Activated T-cell treated with anti-CD3 and anti-CD28 coated beads, Interleukin-2, amount 50 U/mL, for 48 hours (primary cell): ENCODE measurements around the gene LDB3.

ENCODE experiments used
- DNase-seq, 2 experiments: peaks; one replicate each; pipeline ENCODE4 v3.0.0-alpha.2; 2020

The LDB3 gene

GRCh38 chr10:86651631-86652331 is 16.5 kb upstream of the LDB3 start:
- no peak for DNase-seq

DNA sequence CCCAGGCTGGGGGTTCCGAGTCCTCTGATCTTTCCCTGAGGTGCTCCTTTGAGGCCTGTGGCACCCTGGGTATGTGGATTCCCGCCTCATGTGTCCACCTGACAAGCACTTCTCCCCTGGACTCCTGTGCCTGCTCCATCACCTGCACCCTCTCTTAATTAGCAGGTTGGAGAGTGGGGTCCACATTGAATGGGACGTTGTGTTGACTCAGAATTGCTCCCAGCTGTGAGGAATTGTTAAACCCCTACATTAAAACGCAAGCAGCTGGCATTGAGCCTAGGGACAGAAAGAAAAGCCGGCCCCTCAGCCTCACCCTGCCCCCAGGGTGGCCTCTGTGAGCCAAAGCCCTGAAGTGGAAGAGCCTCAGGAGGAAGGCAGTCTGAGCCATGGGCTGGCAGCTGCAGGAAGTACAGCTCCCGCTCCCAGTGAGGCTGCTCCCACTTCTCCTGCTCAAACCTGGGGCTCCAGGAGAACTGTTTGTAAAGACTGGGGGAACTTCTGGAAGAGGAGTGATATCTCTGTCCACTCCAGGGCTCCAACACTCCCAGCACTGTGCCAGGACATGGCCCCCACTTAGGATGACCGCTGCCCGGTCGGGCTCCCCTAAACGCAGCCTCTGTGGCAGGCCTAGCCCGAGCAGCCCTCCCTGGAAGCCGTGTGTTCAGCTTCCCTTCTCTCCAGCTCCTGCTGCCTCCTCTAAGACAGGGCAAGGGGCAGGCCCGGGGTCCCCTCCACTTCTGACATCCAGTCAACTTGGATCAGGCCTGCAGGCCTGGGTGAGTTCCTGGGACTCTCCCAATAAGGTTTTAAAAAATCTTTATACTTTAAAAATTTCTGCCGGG is 15.7 kb upstream of the LDB3 start:
- no peak for DNase-seq

DNA sequence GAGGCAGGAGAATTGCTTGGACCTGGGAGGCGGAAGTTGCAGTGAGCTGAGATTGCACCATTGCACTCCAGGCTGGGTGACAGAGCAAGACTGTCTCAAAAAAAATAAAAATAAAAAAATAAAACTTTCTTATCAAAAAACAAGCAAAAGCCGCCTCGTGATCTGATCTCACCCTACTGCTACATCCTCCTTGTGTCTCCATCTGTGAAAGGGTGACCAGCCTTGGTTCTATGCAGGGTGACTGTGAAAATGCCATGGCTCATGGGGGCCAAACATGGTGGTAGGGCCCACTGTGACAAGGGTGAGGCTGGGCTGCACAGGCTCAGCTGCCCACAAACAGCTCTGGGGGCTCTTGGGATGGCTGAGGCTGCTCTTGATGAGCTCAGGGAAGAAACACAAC is 14.9 kb upstream of the LDB3 start:
- DNase-seq: no peak

GRCh38 chr10:86653987-86654386 is 14.3 kb upstream of the LDB3 start:
- DNase-seq: no peak

- DNase-seq: no peak
Observed at GRCh38 chr10:86654411-86655172, 13.7 kb upstream of the LDB3 start, which contains the start of gene OPN4. Gene OPN4, plus strand, starts transcription at chr10:86654547. Its CDS starts 237 bp downstream, at chr10:86654784.

GRCh38 chr10:86655173-86655540 is 13.2 kb upstream of the LDB3 start:
- no peak for DNase-seq

DNA sequence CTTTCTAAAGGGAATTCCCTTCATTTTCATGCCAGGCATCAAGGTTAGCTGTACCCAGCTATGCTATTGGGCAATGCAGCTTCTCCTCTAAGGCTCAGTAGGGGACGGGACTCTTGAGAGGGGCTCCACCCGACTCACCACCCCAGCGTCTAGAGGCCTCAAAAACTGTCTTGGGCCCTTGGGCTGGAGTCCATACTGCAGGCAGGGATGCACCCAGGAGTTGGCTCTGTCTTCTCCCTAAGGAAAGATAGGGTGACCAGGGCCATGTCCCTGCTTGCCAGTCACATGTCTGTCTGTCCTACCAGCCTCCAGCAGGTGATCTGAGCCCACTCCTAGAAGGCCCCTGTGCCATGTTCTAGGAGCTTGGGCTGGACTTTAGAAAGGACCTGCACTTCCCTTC is 12.7 kb upstream of the LDB3 start:
- no peak for DNase-seq

GRCh38 chr10:86657011-86657395 is 11.3 kb upstream of the LDB3 start:
- no peak for DNase-seq

DNA sequence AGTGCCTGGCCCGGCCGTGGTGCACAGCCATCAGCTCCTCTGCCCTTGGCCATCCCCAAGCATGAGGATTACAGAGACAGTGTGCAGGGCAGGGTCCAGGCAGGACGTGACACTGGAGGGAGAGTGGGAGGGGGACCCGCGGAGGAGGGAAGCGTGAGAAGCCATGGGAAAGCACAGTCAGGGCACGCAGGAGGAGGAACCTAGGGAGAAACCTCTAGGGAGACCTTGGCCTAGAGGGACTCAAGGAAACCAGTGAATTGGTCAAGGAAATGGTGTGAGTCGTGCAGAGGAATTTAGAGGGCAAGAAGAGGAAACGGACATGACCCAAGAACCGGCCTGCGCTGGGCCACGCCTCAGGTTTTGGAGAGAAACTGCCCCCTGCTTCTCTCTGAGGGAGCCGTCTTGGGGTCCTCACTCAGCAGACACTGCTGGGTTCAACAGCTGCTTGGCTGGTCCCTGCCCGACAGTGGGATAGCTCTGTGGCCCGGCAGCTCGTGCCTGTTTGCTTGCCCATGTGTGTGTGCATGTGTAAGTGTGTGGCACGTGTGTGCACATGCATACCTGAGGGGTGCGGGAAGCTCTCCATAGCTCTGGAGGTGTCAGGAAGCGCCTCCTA is 10.8 kb upstream of the LDB3 start:
- DNase-seq: no peak

DNA sequence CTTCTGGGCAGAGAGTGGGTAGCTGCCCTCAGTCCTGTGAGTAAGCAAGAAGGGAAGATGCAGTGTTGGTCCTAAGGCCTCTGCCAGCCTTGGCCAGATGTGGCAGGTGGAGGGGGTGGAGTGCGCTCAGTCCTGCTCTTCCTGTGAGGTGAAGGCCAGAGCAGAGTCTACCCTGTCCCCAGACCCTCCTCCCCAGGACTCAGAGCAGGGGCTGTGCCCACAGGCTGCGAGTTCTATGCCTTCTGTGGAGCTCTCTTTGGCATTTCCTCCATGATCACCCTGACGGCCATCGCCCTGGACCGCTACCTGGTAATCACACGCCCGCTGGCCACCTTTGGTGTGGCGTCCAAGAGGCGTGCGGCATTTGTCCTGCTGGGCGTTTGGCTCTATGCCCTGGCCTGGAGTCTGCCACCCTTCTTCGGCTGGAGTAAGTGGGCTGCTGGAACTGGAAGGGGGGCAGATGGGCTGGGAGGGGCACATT is 10.0 kb upstream of the LDB3 start:
- no peak for DNase-seq

GRCh38 chr10:86658751-86659150 is 9.6 kb upstream of the LDB3 start:
- DNase-seq: no peak

GRCh38 chr10:86659161-86659691 is 9.1 kb upstream of the LDB3 start:
- no peak for DNase-seq

DNA sequence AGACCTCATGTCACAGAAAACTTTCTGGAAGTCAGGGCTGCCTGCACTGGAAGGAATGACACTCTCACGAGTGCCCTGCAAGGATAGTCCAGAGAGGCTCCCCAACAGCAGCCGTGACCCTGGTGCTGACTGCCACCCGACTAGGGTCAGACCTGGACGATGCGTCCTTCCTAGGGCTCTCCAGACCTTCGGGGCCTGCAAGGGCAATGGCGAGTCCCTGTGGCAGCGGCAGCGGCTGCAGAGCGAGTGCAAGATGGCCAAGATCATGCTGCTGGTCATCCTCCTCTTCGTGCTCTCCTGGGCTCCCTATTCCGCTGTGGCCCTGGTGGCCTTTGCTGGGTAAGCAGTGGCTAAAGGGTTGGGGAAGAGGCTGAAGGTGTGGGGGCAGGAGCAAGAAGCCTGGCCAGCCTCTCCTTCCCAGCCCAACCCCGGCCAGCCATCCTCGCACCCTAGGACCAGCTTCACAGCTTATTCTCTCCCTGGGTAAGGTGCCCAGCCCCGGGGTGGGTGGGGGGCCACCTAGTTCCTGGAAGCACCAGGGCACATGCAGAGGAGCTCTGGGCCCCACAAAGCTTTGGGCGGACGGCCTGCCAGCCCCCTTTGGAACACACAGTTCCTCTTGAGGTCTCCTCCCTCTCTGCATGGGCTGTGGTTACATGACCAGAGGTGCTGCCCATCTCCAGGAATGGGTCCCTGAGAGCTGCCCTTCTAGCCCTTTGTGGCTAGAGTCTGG is 8.4 kb upstream of the LDB3 start:
- DNase-seq: no peak

DNA sequence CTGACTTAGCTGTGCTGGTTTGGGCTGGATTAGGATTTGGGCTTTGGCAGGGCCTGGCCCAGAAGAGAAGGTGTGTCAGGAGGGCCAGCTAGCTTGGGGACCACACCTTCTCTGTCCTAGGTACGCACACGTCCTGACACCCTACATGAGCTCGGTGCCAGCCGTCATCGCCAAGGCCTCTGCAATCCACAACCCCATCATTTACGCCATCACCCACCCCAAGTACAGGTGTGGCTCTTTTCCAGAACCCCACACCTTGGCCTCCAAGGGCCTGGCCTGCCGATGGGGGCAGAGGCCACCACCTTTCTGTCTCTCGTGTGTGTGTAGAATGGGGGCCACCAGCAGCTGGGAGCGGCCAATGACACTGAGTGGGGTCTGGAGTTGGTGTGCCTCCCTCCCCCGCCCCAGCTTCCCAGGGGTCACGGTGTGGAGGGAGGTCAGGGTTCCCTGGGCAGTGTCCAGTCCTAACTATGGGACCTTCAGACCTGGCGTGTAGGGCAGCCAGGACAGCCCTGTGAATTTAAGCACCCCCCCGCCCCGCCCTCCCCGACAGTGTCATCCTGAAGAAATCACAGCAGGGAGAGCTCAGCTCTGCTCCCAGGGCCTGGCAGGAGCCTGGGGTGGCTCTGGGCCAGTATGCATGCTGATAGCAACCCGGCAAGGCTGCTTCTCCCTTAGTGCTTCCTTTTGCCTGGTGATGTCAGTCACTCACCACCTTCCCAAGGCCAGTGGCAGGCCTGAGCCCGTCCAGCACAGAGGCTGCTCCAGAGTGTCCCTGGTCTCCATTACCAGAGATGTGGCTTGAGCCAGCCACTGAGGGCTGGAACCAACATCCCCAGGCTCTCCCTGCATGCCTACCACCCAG is 6.9 kb upstream of the LDB3 start:
- DNase-seq: no peak

- DNase-seq: no peak
Observed at GRCh38 chr10:86662186-86663045, 5.9 kb upstream of the LDB3 start.

- no peak for DNase-seq
Observed at GRCh38 chr10:86663046-86663345, 5.3 kb upstream of the LDB3 start.

DNA sequence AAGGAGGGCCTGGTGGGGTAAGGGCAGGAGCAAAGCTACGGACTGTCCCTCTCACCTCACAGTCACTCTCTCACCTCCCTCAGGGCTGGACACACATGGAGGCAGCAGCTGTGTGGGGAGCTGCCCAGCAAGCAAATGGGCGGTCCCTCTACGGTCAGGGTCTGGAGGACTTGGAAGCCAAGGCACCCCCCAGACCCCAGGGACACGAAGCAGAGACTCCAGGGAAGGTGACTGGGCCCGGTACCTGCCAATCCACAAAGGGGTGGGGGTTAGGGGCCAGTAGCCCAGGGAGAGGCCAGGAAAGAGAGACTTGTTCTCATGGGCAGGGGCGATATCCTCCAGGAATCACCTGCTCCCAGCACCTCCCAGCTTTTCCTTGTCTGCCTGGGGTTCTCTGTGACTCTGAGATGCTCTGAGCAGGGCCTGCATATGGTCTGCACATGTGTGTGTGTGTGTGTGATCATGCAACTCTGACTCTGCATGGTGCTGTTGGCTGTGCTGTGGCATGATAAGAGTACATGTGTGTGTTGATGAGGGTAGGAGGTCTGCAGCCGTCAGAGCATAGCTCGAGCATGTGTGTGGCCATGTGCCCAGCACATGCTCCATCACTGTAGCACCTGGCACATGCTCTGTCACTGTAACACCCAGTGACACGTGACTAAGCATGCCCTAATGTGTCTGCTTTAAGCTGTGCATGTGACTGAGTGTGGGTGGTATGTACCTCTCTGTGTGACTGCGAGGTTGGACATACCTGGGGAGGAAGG is 4.6 kb upstream of the LDB3 start:
- DNase-seq: no peak

GRCh38 chr10:86664341-86665217 is 3.7 kb upstream of the LDB3 start:
- no peak for DNase-seq
